Left colon (tissue), 2 donors: ENCODE measurements around the gene DNAH17. TPM values are rescaled to one million over a fixed set of nuclear protein-coding genes. Genes with fewer than 3 reads are reported as not detected.

Source experiments
- ATAC-seq: fragments of 200-7000 bp; cut with Tn5 transposase; one replicate; pipeline ENCODE4 v1.9.1; 2020; ENCODE audit warnings: mild to moderate bottlenecking, moderate library complexity
- DNase-seq, 2 donors: peaks; one replicate each; pipeline ENCODE4 v3.0.0-alpha.2; 2020
- intact Hi-C, 2 donors: fragments of 100-400 bp; cut with DNase I in 1 of 2; cut with micrococcal nuclease in 1 of 2; formaldehyde crosslinking; loops; one replicate each; pipeline versions ENCODE4 v1.11.2 to v1.14.0; 2022; cut with DNase I, micrococcal nuclease
- total RNA-seq, 2 donors: library from RNA; stranded (reverse); fragmentation: NEBNext Ultra II Directional; extraction: Animal tissue kit (Norgen Biotek cat#: 25700); gene quantifications; one replicate each; pipeline ENCODE4 v1.2.1, GENCODE V29; 2021
- donor health status: DM: no; HTN: no; CAD: no.
- donor health status: DM: yes; HTN: yes; CAD: no.

Gene DNAH17
- total RNA-seq, 2 donors from 2014 or later: not detected

DNA sequence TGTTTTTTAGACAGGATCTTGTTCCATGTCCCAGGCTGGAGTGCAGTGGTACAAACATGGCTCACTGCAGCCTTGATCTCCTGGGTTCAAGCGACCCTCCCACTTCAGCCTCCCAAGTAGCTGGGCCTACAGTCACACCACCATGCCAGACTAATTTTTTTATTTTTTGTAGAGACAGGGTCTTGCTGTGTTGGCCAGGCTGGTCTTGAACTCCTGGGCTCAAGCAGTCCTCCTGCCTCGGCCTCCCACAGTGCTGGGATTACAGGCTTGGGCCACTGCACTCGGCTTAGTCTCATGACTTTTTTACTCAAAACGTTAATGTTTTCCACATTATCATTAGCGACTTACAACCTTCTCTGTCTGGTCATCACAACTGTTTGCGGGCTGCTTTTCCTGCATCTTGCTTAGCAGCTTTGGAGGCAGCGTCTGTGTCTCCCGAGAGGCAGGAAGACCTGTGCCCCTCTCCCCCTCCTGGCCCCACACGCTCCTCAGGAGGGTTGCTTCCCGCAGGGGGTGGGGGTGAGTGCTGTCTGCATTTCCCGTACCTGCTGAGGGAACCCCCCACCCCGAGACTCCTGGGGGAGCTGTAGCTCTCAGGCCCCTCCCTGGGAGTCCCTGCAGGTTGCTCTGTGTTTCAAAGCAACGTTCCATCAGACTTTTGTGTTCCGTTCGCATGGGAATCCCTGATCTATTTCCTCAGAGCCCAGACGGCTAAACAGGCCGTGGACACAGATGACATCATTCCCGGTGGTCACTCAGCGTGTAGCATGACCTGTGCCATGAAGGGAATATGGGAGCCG is 146.1 kb downstream of the DNAH17 start:
- ATAC-seq: no peak

DNA sequence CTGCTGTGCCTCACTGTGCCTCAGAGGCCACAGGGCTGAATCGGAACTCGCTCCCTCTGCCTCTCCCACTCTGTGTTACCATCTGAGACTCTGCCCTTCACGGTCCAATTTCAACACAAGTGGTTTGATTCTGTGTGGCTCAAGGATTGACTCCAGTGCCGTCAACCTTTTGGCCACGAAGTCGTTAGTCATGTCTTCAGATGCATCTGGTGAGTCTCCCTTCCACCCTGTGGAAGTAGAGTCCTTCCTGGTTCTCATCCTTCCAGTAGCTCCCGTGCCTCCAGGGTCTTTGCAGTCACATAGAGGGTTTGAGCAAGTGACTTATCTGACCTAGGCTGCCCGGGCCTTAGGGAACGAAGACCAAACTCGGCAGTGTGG is 147.6 kb downstream of the DNAH17 start:
- ATAC-seq (no peak), DNase-seq (no peak)
- intact Hi-C loops: no loop called here

More for the DNA sequence above, 146.1 kb downstream of the DNAH17 start:
- DNase-seq: no peak
- intact Hi-C loops: no loop called here

DNA sequence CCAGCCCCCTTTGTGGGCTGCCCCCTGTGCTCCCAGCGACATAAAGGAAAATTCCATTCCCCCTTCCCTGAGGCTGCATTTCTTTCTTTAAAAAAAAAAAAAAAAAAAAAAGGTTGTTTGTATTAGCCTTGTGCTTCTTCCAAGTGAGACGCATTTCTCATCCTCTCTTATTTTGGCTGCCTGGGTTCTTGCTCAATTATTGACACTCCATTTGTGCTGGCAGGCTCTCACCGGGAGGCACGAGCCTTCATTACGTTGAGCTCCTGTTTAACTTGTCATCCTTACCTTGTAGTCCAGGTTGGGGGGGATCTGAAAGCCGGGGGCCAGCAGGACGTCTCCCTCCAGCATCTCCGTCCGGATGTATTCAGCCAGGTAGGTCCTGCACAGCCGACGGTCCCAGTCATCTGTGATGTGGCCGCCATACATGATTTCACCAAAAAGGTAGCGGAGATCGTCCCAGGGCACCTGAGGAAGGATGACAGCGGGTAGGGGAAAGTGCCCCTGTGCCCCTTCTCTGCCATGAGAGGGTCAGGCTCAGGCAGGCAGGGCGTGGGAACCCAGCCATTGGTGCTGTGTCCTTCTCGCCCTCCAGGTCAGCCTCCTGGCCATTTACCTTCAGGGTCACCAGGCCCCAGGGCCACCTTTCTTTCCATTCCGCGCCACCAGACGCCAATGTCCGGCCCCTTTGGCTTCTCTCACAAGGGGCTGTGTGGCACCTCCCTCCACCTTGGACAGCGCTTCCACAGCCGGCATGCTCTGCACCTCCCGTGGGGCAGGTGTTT is 148.2 kb downstream of the DNAH17 start:
- intact Hi-C loops: no loop called here
- ATAC-seq: no peak
- no peak for DNase-seq

DNA sequence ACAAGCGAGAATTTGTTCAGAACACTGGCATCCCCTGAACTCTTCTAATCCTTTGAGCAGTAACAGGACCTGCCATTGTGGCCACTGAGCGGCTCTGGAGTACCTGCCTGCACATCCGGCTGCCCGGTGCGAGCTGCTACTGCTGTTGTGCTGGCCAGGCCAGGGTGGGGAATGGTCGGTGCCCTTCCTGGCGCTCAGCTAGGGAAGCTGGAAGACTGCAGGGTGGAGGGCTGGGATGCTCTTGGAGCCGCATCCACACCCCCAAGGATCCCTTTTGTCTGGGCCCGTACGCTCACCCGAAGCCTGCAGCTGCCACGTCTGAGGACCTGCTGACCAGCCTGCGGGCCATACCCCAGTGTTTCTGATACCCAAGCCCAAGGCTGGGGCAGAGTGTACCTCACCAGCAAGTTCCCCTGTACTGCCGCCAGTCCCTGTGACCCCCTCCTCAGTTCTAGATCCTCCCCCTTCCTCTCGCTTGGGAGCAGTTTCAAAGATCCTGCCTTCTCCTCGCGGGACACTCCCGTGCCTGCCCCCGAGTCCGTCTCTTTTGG is 149.1 kb downstream of the DNAH17 start:
- intact Hi-C loops: no loop called here
- no peak for DNase-seq

DNA sequence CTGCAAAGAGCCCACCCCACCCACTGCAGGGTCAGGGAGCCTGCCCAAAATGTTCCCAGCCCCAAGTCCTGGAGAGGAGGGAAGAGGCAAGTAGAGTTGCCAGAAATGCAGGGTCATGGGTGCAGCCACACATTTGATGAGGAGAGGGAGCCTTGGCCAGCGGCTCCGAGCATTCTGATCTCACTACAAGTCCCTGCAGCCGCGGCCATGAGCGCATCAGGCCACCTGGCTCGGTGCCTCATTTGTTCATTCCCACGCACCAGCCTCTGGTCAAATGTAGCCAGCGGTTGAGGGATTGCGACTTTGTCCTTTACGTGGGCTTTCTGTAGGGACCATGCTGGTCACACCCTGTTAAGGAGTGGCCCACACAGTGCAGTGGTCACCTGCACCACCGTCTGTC is 150.1 kb downstream of the DNAH17 start:
- intact Hi-C loops: no loop called here
- no peak for ATAC-seq
- no peak for DNase-seq

More for the DNA sequence above, 149.1 kb downstream of the DNAH17 start:
- no peak for ATAC-seq

DNA sequence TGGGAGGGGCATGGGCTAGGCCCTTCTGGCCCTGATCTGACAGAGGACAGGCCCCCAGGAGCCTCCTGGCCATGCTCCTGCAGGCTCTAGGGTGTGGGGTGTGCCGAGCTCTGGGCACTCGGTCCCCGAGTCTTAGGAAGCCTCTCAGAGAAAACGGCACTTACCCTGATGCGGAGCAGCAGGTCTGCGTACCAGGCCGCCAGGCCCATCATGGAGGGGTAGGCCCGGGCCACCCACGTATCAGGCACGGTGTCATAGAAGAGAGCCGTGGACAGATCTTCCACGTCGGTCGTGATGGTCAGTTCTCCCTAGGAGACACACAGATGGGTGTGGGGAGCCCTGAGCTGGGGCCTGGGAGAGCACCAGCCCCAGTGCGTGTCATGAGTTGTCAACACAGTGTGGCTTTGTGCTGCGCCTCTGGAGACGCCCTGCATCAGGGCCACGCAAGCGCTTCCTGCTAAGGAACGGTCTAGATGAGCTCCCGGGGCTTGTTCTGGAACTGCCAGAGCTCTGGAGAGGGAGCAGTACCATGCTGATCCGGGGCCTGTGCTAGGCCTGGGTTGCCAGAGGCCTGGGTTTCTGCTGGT is 150.8 kb downstream of the DNAH17 start:
- intact Hi-C loops: no loop called here

DNA sequence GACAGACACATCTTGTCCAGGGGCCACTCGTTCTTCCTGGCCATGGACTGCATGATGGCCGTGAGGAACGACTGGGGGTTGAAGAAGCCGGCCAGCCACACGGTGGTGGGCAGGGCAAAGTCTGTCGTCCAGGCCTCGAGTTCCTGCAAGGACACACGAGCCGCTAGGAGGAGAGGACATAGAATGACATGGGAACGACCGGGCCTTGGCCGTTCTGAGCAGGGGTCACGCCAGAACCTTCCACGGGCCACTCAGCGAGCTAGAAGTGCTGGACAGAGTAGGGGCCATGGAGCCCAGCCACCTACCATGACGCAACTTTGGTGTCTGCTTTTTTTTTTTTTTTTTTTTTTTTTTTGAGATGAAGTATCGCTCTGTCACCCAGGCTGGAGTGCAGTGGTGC is 151.8 kb downstream of the DNAH17 start:
- intact Hi-C loops: no loop called here
- no peak for DNase-seq
- ATAC-seq: no peak

More for the DNA sequence above, 150.8 kb downstream of the DNAH17 start:
- ATAC-seq (no peak), DNase-seq (no peak)

DNA sequence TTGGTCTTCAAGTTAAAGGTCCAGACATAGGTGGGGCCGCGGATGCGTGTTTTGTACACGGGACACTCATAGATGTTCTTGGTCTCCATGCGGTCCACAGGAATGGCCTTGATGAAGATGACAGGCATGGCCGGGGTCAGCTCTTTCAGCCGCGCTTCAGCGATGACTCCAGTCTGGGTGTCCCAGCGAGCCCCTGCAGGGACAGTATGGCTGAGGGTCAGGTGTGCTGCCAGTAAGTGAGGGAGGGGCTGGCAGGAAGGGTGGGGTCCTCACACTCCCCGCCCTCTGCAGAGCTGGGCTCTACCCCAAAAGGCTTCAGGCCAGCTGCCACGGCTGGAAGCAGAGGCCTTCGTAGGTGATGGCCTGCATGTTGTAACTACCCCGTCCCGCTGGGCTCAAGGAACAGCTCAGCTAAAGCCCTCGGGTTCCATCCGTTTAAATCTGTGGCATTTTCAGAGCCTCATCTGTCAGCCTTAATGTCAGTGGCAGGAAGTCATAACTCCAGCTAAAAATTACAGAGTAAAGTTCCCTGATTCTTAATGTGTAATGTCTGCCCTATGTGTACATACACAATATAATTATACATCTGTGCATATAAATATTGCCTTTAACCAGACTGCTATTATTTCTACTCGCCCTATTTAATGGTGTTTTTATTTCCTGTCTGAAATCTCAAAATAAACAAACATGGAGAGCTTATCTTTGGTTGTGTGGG is 153.1 kb downstream of the DNAH17 start:
- intact Hi-C loops: loop anchor here (5.0 kb wide), 3 partner anchors 62 to 137 kb away; partner anchors contain the start of gene SOCS3 (in 1 of the 2)
- DNase-seq (no peak), ATAC-seq (no peak)

DNA sequence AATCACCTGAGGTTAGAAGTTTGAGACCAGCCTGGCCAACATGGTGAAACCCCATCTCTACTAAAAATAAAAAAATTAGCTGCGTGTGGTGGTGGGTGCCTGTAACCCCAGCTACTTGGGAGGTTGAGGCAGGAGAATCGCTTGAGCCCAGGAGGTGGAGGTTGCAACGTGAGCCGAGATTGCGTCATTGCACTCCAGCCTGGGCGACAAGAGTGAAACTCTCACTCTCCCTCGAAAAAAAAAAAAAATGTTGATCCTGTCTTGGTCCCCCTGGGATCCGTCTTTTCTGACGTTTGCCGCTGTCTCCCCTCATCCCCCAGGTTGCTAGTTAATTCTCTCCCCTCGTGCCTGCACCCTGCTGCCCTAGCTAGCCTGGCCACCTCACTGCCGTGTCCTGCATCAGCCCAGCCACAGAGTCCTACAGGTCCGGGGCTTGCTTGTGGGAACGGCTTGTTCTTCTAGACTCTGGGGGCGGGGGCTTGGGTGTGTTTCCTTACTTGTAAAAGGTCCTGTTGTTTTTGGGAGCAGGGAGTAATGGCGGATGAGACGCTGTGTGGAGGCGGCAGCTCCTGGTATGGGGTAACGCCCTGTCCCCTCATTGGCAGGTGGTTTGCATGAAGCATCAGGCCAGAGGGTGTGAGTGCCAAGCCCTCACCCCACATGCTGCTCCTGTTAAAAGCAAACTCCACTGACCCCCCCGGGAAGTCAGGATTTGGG is 154.2 kb downstream of the DNAH17 start:
- ATAC-seq: no peak
- no peak for DNase-seq
- intact Hi-C loops: loop anchor here (5.0 kb wide), 3 partner anchors 61 to 136 kb away; partner anchors contain the start of gene SOCS3 (in 1 of the 2)

DNA sequence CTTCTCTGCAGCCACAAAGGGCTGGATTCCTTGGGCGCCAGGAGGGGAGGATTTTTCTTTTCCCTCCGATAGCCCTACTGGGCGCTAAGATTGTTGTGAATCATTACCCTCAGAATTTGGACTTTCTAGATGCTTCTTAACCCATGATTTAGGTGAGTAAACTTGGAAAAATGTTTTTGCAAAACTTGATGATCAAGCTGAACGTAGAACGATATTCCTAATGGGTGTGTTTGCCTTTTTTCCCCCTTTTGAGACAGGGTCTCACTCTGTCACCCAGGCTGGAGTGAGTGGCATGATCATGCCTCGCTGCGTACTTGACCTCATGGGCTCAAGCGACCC is 155.0 kb downstream of the DNAH17 start:
- intact Hi-C loops: loop anchor here (5.0 kb wide), 3 partner anchors 60 to 135 kb away; partner anchors contain the start of gene SOCS3 (in 1 of the 2)
- ATAC-seq: no peak
- DNase-seq: no peak

DNA sequence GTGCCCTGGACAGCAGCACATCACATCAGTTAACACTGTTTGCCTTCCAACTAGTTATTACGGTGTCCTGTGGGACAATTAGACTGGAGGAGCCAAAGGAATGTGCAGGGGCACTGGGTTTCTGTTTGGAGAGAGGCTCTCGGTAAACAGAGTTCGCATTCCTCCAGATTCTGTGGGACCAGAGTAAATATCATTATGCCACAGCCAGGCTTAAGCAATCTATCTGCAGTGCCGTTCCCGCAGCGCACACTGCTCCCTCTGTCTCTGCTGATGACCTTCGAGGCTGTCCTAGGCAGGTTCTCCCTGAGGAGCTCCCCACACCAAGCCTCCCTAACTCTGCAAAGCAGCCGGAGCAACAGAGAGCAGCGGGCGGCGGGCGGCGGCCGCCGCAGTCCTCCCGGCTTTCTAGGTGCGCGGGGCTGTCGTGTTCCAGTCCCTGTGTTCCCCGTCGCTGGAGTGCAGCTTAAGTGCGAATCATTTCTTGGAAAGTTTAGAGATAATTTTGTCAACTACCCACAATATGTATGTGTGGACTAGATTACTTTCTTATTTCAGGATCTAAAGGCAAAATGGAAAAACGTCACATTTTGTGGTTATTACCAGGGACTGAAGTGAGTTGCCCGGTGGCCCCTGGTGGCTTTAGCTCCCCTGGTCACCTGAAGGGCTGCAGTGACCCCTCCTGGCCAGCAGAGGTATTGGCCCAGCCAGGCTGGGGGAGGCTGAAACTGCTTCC is 155.5 kb downstream of the DNAH17 start:
- intact Hi-C loops: loop anchor here (5.0 kb wide), 3 partner anchors 59 to 134 kb away; partner anchors contain the start of gene SOCS3 (in 1 of the 2)
- peak; percentile 60 to 79 for DNase-seq
- ATAC-seq: peak; percentile 83

DNA sequence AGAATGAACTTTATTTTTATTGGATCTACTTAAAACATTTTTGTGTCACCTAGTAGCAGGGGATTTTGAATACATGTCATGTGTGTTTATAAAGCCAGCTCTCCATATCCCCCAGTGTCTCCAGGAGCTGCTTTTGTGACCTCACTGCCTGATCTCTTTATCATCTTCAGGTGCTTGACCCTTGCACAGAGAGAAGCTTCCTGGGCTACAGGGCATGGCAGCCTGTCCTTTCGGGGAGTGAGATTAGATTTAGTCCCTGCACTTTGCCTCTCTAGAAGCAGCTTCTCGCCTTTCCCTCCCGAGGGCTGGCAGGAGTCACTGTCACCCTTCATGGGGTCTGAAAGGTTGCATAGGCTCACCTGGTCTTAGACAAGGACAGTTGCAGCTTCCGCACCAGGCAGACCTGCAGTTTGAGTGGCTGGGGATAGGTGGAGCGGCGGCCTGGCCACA is 156.1 kb downstream of the DNAH17 start:
- DNase-seq (no peak), ATAC-seq (peak; percentile 18)
- intact Hi-C loops: loop anchor here (5.0 kb wide), 3 partner anchors 59 to 134 kb away; partner anchors contain the start of gene SOCS3 (in 1 of the 2)

DNA sequence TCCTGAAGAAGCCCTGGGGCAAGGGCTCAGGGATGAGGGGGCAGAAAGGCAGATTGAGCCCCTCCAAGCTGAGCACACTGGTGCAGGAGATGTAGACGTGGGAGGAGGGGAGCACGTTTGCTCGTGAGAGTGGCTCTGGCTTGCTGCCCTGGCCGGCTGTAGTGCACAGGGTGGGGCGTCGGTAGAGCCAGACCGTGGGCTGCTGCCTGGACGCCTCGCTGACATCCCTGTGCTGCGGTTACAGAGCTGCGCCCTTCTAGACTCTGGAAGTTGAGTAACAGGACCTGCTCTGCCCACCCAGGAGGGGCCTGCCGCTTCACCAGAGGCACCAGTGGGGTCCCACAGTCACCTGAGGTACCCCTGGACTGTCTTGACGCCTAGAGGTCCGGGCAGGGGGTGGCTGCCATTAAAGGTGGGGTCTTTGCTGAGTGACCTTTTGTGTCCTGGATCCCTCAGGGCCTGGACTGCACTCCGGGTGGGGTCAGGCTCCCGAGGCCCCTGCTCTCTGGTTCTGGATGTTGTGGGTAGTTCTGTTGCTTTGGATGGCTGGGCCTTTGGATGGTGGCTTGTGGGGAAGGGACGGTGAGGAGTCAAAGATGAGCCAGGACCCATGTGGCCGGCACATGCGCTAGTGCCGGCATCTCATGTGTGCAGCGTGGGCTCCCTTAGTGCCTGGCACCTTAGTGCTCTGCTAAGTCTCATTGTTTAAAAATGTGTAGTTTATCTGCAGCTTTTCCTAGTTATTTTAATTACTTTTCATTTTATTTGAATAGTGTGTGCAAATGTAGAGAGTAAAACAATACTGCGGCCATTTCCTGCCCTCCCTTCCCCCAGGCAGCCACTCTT is 157.0 kb downstream of the DNAH17 start:
- ATAC-seq (no peak), DNase-seq (no peak)

DNA sequence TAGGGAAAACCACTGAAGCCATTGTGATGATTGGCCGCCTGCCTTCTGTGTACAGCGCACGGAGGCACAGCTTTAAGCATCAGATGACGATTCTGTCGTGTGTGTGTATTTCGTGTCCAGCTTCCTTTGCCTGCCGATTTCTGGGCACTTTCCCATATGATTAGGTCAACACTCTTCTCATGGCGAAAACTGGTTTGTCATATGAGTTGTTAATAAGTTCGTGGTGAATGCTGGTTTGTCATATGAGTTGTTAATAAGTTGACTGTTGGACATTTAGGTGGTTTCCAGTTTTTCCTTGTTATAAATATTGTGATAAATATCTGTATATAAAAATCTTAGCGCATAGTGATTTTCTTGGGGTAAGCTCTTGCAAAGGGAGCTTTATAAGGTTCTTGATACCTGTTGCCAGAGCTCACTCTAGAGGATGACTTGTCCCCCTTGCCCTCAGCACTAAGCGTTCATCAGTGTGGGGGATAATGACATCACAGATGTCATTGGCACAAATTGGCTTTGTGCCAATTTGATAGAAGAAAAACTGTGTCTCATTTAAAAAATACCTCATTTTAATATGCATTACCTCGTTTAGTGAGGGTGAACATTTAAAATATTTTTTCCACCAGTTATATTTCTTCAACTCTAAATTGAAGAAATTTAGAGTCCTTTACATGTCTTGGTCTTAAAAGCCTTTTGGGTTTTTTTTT is 158.7 kb downstream of the DNAH17 start:
- intact Hi-C loops: no loop called here
- DNase-seq (no peak), ATAC-seq (no peak)

More for the DNA sequence above, 157.0 kb downstream of the DNAH17 start:
- intact Hi-C loops: loop anchor here (5.0 kb wide), 3 partner anchors 58 to 133 kb away; partner anchors contain the start of gene SOCS3 (in 1 of the 2)

DNA sequence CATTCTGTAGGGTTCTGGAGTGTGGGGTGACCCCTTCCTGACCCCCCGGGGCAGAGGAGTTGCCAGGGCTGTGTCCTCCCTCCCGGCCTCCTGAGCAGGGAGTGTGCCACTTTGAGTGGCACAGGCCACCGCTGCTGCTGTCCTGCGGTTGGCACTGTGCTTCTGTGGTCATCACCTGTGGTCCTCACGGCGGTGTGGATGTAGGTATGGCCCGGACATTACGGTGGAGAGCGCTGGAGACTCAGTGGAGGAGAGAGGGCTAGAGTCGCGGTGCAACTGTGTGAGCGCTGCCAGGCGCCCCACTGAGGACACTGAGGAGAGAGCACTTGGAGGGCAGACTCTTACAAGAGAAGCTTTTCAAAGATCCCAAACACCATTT is 159.7 kb downstream of the DNAH17 start:
- no peak for DNase-seq
- no peak for ATAC-seq
- intact Hi-C loops: no loop called here
